Activated T-cell treated with anti-CD3 and anti-CD28 coated beads, Interleukin-2, amount 50 U/mL, for 1 hour (primary cell): ENCODE measurements around the gene GRID2.

Experiments
- DNase-seq: peaks from one replicate; pipeline ENCODE4 v3.0.0-alpha.2; 2020

Gene GRID2

GRCh38 chr4:93127489-93127888 lies 823.7 kb downstream of the GRID2 start:
- DNase-seq = no peak

DNA sequence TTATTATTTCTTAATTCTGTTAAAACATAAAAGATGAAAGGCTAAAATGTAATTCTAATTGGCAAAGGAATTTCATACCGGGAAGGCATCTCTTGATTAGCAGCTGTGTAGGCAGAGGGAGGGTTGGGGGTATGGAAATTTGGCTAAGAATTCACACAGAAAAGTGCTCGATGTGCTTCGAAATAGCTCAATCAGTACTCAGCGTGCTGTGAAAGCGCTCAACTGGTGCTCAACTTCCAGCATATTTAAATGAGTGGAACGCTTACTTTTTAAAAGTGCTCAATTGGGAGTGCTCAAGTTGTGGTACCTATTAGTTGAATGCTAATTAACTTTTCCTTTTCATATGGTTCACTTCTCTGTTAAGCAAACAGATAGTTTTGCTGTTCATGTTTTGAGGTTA lies 828.9 kb downstream of the GRID2 start:
- DNase-seq = no peak

DNA sequence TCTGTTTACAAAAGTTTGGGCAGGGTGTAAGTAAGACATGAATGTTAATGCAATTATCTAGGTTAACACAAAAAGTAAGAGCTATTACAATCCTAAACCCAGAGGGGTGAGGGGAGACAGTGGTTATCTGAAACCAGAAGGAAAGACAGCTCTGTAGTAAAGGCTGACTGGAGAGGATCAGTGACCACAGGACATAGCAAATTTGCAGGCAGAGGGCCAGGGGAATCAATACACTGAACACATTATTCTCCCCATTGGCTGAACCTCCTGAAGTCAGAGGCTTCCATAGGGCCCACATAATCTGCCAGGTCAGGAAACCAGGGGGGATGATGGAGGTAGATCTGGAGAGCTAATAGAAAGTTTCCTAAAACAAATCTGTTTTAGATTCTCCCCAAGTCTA lies 835.4 kb downstream of the GRID2 start:
- no peak for DNase-seq

- DNase-seq = no peak
Measured at GRCh38 chr4:93143902-93144301, 840.1 kb downstream of the GRID2 start.

DNA sequence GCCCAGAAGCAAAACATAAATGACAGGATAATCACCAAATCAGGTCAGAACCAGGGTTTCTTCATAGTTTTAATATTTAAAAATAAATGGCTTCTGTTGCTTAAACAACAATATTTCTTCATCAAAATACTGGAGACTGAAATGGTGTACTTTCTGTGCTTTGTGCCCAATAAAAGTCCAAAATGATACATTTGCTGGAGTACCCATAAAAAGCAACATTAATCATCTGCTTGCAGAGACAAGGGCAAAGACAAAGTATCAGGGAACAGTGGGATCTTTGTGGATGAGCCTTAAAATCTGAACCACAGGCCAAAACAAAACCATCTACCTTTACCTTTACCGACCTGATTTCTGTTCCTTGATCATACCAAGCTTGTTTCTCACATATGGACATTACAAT lies 840.9 kb downstream of the GRID2 start:
- no peak for DNase-seq

GRCh38 chr4:93147524-93148212 lies 843.9 kb downstream of the GRID2 start:
- no peak for DNase-seq

- no peak for DNase-seq
Measured at GRCh38 chr4:93152491-93152890, 848.7 kb downstream of the GRID2 start.

- DNase-seq = no peak
Measured at GRCh38 chr4:93157986-93158385, 854.2 kb downstream of the GRID2 start.

DNA sequence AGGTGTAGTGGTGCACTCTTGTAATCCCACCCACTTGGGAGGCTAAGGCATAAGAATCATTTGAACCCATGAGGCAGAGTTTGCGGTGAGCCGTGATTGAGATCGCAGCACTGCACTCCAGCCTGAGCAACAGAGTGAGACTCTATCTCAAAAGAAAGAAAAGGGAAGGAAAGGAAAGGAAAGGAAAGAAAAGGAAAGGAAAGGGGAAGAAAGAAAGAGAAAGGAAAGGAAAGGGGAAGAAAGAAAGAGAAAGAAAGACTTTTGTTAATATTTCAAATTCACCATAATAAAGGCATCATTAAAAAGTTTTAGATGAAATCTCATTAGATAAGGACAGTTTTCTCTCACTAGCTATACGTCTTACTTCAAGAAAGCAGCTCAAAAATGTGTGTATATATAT lies 864.3 kb downstream of the GRID2 start:
- DNase-seq = no peak

DNA sequence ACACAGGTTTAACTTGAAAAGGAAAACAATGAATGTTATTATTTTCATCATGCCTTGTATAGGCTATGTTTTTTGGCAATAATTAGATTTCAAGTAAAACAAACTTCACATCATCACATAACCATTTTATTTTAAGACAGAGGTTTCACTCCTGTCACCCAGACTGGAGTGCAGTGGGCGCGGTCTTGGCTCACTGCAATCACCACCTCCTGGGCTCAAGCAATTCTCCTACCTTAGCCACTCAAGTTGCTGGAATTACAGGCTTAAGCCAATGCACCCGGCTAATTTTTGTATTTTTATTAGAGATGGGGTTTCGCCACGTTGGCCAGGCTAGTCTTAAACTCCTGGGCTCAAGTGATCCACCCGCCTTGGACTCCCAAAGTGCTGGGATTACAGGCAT lies 866.2 kb downstream of the GRID2 start:
- no peak for DNase-seq

GRCh38 chr4:93174598-93174997 lies 870.8 kb downstream of the GRID2 start:
- DNase-seq = no peak

GRCh38 chr4:93178279-93178678 lies 874.5 kb downstream of the GRID2 start:
- DNase-seq = no peak

- no peak for DNase-seq
Measured at GRCh38 chr4:93179044-93179443, 875.3 kb downstream of the GRID2 start.

DNA sequence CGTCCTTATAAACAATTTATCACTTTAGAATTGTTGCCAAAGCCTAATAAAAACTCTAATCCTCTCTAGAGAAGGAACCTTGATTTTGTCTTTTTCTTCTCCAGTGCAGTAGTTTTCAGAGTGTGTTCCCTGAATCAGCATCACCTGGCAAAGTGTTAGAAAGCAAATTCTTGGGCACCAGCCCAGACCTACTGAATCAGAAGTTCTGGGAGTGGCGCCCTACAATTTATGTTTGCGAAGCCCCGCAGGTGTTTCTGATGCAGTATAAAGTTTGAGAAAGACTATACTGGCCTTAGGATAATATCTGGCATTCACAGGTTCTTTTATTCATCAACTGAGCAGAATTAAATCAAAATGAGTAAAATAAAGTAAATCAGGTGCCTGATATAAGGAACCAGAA lies 879.0 kb downstream of the GRID2 start:
- no peak for DNase-seq

- no peak for DNase-seq
Measured at GRCh38 chr4:93183576-93183975, 879.8 kb downstream of the GRID2 start.

GRCh38 chr4:93184053-93184452 lies 880.3 kb downstream of the GRID2 start:
- DNase-seq = no peak

- no peak for DNase-seq
Measured at GRCh38 chr4:93186846-93187245, 883.1 kb downstream of the GRID2 start.

GRCh38 chr4:93187466-93187865 lies 883.7 kb downstream of the GRID2 start:
- DNase-seq = no peak

GRCh38 chr4:93187892-93188291 lies 884.1 kb downstream of the GRID2 start:
- DNase-seq = no peak

- no peak for DNase-seq
Measured at GRCh38 chr4:93199492-93199891, 895.7 kb downstream of the GRID2 start.

DNA sequence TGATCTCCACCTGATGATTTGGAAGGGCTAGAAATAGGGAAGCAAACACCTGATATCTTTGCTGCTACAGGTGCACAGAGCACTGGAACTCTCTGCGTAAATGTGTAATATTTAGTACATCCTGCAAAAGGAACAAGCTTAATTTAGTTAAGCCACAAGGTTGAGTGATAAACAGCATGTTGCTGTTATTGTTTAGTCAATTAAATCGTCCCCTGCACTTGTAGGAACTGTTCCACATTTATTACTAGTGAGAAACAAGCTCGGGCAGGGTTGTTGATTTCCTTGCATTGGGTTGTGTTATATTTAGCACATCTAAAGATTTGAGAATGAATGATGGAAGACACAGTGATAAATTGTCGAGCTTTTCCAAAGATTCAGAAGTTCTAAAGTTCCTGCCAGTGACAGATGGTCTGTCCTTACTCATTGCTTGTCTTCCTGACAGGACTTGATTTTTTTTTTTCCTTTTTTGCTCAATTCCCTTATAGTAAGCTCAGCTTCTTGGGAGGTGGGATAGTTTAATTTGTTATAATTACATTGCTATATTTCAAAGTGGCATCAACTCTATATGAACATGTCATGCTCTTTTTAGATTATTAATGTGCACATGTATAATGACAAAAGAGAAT lies 897.8 kb downstream of the GRID2 start:
- DNase-seq = no peak

DNA sequence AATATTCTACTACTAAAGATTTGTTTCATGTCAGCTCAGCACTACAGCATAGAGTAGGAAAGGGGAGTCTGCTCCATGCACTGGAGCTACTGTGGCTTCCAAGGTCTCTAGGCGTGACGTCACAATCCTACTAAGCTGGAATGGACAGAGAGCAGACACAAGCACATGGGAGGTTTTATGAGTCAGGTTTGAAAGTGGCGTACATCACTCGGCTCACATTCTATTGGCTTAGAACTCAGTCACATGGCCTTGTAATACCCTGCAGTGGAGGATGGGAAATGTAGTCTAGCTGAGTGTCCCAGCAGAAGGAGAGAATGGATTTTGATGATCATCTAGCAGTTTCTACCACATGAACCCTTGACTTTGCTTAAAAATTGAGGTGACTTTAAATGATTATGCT lies 899.9 kb downstream of the GRID2 start:
- no peak for DNase-seq

- no peak for DNase-seq
Measured at GRCh38 chr4:93212250-93212649, 908.5 kb downstream of the GRID2 start.

DNA sequence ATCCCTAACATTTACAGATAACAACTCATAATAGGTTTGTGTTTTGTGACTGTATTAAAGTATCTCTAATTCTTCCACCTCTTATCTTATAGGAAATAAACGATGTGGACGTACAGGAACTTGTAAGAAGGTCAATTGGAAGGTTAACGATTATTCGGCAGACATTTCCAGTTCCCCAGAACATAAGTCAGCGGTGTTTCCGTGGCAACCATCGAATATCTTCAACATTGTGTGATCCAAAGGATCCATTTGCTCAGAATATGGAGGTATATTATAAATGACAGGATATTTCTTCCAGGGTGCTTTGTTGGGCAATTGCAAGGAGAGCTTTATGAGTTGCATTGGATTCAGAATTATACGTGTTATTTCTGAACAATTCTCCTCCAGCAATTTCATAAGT lies 912.9 kb downstream of the GRID2 start:
- no peak for DNase-seq

- no peak for DNase-seq
Measured at GRCh38 chr4:93217431-93217830, 913.7 kb downstream of the GRID2 start.
